Peyer's patch (tissue), 4 donors: ENCODE measurements around the gene EML4.

ENCODE experiments used
- POLR2A ChIP-seq, 2 donors: fragments of 450-650 bp; IDR thresholded peaks; one replicate each; pipeline ENCODE4 v1.5.1; 2017; ENCODE audit warnings: antibody characterized with exemption in 2 of 2, mild to moderate bottlenecking in 2 of 2, moderate library complexity in 2 of 2
- TF ChIP-seq, protein P1 (sequence below), 6 experiments: fragments of 450-650 bp in 4 of 6; fragments of 200-600 bp in 2 of 6; sonication (generic) in 1 of 6; IDR thresholded peaks; one replicate each; pipeline ENCODE4 v1.5.1; 2017 to 2019; ENCODE audit warnings: antibody characterized with exemption in 6 of 6, mild to moderate bottlenecking in 3 of 6, moderate library complexity in 1 of 6

DNA sequence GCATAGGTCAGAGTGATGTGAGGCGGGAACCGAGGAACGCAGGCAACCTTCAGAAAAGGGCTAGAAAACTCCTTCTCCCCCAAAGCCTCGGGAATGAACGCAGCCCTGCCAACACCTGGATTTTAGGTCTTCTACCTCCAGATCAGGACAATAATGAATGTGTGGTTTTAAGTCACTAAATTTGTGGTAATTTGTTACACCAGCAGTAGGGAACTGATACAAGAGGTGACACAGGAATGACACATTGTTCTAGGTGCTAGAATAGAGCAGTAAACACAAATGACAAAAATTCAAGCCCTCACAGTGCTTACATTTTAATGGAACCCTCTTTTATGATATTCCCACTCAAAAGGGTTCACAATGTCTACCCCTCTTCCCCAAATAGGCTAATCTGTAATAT is 39.2 kb upstream of the EML4 start:
- TF ChIP-seq, protein P1, sequence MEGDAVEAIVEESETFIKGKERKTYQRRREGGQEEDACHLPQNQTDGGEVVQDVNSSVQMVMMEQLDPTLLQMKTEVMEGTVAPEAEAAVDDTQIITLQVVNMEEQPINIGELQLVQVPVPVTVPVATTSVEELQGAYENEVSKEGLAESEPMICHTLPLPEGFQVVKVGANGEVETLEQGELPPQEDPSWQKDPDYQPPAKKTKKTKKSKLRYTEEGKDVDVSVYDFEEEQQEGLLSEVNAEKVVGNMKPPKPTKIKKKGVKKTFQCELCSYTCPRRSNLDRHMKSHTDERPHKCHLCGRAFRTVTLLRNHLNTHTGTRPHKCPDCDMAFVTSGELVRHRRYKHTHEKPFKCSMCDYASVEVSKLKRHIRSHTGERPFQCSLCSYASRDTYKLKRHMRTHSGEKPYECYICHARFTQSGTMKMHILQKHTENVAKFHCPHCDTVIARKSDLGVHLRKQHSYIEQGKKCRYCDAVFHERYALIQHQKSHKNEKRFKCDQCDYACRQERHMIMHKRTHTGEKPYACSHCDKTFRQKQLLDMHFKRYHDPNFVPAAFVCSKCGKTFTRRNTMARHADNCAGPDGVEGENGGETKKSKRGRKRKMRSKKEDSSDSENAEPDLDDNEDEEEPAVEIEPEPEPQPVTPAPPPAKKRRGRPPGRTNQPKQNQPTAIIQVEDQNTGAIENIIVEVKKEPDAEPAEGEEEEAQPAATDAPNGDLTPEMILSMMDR (IDR thresholded peaks at IDR 0.05): no peak
- no peak for TF ChIP-seq POLR2A (IDR thresholded peaks at IDR 0.05)
